ENCODE data around the gene PIGS. TPM values are rescaled to one million over a fixed set of nuclear protein-coding genes. Genes with fewer than 3 reads are reported as not detected.

PIGS gene
- total RNA-seq, 1 donor from 2014 or later: 65.0 TPM

DNA sequence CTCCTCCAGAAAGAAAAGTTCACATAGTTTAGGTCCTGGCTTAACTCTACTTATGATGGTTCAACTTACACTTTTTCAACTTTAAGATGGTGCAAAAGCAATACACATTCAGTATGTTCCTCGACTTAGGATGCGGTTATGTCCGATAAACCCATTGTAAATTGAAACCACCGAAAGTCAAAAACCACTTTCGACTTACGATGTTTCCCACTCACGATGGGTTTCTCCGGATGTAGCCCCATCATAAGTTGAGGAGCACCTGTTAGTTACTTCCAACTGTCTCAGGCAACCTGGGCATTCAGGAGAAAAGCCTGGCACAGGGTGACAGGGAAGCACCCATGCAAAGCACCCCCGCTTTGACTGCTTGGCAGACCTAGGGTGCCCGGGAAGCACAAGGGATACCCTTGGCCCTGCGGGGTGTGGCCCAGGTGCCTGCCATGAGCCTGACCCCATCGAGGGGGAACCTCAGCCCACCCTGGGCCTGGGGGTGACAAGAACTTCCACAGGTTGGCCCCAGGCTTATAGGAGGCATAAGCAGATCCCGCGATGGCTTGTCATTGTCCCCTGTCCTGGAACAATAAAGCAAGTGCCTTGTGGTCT lies 32.9 kb downstream of the PIGS start:
- H3K36me3 Mint-ChIP-seq (ENCODE audit: insufficient read depth): no peaks in the 10 kb centered on the region
- H3K27ac Mint-ChIP-seq: no peak overlapping the region
- peaks cover 12% of the 10 kb centered on the region for H3K27me3 Mint-ChIP-seq
- no peak overlapping the region for H3K4me3 Mint-ChIP-seq (ENCODE audit: low read depth)
- DNase-seq (ENCODE audit: low spot score, unreplicated experiment): no peak
- TF ChIP-seq, protein P1, sequence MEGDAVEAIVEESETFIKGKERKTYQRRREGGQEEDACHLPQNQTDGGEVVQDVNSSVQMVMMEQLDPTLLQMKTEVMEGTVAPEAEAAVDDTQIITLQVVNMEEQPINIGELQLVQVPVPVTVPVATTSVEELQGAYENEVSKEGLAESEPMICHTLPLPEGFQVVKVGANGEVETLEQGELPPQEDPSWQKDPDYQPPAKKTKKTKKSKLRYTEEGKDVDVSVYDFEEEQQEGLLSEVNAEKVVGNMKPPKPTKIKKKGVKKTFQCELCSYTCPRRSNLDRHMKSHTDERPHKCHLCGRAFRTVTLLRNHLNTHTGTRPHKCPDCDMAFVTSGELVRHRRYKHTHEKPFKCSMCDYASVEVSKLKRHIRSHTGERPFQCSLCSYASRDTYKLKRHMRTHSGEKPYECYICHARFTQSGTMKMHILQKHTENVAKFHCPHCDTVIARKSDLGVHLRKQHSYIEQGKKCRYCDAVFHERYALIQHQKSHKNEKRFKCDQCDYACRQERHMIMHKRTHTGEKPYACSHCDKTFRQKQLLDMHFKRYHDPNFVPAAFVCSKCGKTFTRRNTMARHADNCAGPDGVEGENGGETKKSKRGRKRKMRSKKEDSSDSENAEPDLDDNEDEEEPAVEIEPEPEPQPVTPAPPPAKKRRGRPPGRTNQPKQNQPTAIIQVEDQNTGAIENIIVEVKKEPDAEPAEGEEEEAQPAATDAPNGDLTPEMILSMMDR (IDR thresholded peaks at IDR 0.05; ENCODE audit: unreplicated experiment): no peak
- no peaks in the 10 kb centered on the region for H3K4me1 Mint-ChIP-seq (ENCODE audit: low read depth)
- no peaks in the 10 kb centered on the region for H3K9me3 Mint-ChIP-seq (ENCODE audit: low read depth)

GRCh38 chr17:28537219-28537610 lies 34.1 kb downstream of the PIGS start:
- Mint-ChIP-seq H3K4me1 (ENCODE audit: low read depth) (no peaks in the 10 kb centered on the region), H3K36me3 (ENCODE audit: insufficient read depth) (no peaks in the 10 kb centered on the region), H3K4me3 (ENCODE audit: low read depth) (no peak overlapping the region), H3K9me3 (ENCODE audit: low read depth) (no peaks in the 10 kb centered on the region), H3K27me3 (peaks cover 12% of the 10 kb centered on the region), H3K27ac (no peak overlapping the region)
- no peak for DNase-seq (ENCODE audit: low spot score, unreplicated experiment)
- TF ChIP-seq, protein P1 (IDR thresholded peaks at IDR 0.05; ENCODE audit: unreplicated experiment): no peak

- DNase-seq (ENCODE audit: low spot score, unreplicated experiment): no peak
- Mint-ChIP-seq H3K4me3 (ENCODE audit: low read depth) (no peak overlapping the region), H3K27me3 (peaks cover 13% of the 10 kb centered on the region), H3K27ac (no peak overlapping the region), H3K9me3 (ENCODE audit: low read depth) (no peaks in the 10 kb centered on the region), H3K4me1 (ENCODE audit: low read depth) (no peaks in the 10 kb centered on the region), H3K36me3 (ENCODE audit: insufficient read depth) (no peaks in the 10 kb centered on the region)
- TF ChIP-seq, protein P1 (IDR thresholded peaks at IDR 0.05; ENCODE audit: unreplicated experiment): no peak
These were observed 34.6 kb downstream of the PIGS start for GRCh38 chr17:28536532-28537218.

GRCh38 chr17:28534740-28535375 lies 36.5 kb downstream of the PIGS start:
- H3K4me1 Mint-ChIP-seq (ENCODE audit: low read depth): no peaks in the 10 kb centered on the region
- no peak overlapping the region for H3K27ac Mint-ChIP-seq
- no peak for DNase-seq (ENCODE audit: low spot score, unreplicated experiment)
- H3K9me3 Mint-ChIP-seq (ENCODE audit: low read depth): no peaks in the 10 kb centered on the region
- no peaks in the 10 kb centered on the region for H3K36me3 Mint-ChIP-seq (ENCODE audit: insufficient read depth)
- no peak overlapping the region for H3K4me3 Mint-ChIP-seq (ENCODE audit: low read depth)
- H3K27me3 Mint-ChIP-seq: peaks cover 16% of the 10 kb centered on the region
- TF ChIP-seq, protein P1 (IDR thresholded peaks at IDR 0.05; ENCODE audit: unreplicated experiment): no peak

- Mint-ChIP-seq H3K4me1 (ENCODE audit: low read depth) (no peaks in the 10 kb centered on the region), H3K9me3 (ENCODE audit: low read depth) (no peaks in the 10 kb centered on the region), H3K27ac (no peak overlapping the region), H3K4me3 (ENCODE audit: low read depth) (no peak overlapping the region), H3K27me3 (peaks cover 15% of the 10 kb centered on the region), H3K36me3 (ENCODE audit: insufficient read depth) (no peaks in the 10 kb centered on the region)
- no peak for DNase-seq (ENCODE audit: low spot score, unreplicated experiment)
- TF ChIP-seq, protein P1 (IDR thresholded peaks at IDR 0.05; ENCODE audit: unreplicated experiment): no peak
These were observed 38.1 kb downstream of the PIGS start for GRCh38 chr17:28533091-28533807.
